TTC549 (cell line): ENCODE data around the gene AHCYL1.

Experiments used
- FAIRE-seq: peaks from 2 replicates; lab custom pipeline; 2012; peaks lifted over from hg19 to GRCh38; lab: Jason Lieb, UNC

AHCYL1 gene

DNA sequence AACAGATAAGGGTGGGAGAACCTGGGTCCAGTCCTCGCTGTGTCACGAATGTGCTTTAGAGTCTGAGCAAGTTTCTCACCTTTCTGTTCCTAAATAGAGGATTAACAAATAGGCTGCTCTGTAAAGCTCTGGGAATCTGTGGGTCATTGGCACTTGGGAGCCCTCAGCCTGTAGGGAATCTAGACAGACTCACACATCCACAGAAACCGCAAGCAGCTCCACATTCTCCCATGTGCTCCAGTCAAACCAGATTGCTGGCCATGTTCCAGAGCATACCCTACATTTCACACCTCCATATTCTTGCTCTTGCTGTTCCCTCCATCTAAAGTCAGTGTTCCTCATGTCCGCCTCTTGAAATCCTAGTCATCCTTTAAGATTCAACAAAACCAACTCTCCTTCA lies 7.8 kb upstream of the AHCYL1 start:
- no peak for FAIRE-seq

GRCh38 chr1:109977225-109977624 lies 7.3 kb upstream of the AHCYL1 start:
- no peak for FAIRE-seq

- no peak for FAIRE-seq
These were observed 6.7 kb upstream of the AHCYL1 start for GRCh38 chr1:109977657-109978378.

DNA sequence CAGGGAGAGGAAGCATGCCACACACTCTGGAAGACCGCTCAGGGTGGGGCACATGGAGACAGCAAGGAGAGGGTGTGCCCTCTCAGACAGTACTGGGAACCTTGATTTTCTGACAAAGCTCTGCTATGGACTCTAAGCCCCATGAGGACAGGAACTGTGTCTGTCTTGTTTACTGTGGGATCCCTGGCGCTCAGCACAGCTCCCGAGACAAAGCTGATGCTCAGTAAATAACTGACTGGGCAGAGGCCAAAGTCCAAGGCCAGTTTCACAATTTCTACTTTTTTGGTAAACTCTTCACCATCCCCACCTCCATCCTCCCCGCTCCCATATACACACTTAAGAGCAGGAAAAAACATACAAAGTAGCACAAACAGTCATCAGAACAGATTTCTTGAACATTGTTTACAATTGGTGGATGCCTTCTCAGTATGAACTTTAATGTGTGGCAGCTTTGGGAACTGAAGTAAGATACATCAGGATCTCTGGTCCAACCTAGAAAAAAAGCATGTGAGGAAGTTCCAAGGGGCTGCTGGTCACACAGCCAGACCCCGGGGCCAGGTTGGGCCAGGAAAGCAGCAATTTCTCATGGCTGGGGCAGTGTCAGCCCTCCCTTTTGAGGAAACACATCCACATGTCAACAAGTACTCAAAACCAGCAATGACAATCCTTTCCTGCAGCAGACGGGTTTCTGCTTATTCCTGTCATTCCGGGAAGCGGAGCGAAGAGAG lies 5.6 kb upstream of the AHCYL1 start:
- no peak for FAIRE-seq

DNA sequence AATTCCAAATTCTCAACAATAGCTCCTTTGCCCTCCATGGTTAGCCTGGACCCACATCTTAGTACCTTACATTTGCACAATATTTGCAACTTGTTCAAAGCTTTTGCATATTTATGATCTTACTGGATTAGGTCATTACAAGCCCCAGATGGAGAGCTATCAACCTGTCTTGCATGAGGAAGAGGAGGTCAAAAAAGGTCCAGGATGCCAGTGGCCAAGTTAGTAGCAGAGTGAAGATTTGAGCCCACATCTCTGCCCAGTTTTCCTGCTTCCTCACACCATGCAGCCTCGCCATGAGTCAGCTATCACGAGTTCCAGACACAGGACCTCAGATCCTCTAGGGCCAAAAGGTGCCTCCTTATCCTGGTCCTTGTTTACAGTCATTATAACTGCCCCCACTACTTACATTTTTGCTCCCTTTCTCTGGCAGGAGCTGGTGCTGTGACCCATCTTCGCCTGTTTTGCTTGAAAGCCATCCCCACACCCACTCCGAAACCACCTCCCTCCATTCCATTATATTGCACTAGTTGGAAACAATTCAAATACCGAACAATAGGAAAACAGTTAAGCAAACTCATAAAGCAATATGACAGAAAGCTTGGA lies 5.0 kb upstream of the AHCYL1 start:
- FAIRE-seq: no peak

- no peak for FAIRE-seq
These were observed 4.1 kb upstream of the AHCYL1 start for GRCh38 chr1:109980324-109981003.

DNA sequence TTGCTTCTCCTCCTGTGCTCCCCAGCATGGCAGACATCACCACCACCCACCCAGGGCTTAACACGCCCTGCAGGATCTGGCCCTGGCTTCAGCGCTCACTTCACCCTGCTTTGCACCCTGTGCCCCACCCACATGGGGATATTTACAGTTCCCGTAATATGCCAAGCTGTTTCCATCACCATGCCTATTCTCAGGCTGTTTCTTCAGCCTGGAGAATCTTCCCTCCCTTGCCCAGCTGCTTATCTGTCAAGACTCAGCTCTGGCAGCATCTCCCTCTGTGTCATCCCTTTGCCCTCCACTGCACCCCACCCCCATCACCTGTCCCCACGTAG lies 3.6 kb upstream of the AHCYL1 start:
- no peak for FAIRE-seq

- FAIRE-seq: no peak
These were observed 980 bp upstream of the AHCYL1 start for GRCh38 chr1:109983380-109984189.

DNA sequence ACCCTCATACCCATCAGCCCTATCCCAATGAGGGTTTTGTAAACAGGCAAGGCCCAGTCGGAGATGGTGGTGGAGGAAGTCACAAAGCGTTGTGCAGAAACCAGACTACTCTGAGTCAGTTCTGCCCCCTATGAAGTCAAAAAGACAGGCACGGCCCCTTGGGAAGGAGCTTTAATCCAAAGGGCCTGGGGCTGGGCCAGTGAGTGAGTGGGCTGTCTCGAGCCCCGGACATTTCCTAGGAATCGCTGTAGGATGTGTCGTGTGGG lies 442 bp upstream of the AHCYL1 start:
- FAIRE-seq: no peak

DNA sequence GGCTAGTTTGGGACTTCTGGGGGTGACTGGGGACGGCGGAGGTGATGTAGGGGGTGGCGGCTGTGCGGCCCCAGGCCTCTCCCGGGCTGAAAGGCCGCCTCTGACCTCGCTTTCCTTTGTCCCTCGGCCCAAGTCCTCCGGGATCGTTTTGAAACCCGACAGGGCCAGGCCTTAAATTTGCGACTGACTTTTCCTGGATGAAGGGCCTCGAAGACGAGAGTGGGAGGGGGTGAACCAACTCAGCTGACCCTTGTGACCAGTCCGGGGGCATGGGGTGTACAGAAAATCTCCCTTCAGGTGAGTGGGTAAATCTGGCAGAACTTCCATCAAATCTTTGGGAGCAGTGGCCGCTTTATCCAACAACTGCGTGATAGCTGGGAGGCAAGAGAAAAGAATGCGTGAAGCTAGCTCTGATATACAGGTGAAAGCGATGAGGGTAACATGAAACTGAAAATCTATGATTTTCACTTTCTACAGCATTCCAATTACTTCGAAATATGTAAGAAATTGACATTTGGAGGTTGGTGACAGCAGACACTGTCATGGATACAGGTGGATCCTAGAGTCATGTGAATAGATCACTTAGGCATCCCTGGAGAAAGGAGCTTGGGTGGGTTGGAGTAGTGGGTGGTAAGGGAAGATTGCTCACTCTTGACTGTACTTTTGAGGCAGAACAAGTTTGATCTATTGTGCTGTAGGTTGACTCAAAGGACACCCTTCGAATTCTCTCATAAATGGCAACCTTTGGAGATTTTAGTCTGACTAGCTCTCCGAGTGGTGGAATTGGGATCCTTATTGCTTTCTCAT lies 885 bp downstream of the AHCYL1 start:
- FAIRE-seq: no peak

DNA sequence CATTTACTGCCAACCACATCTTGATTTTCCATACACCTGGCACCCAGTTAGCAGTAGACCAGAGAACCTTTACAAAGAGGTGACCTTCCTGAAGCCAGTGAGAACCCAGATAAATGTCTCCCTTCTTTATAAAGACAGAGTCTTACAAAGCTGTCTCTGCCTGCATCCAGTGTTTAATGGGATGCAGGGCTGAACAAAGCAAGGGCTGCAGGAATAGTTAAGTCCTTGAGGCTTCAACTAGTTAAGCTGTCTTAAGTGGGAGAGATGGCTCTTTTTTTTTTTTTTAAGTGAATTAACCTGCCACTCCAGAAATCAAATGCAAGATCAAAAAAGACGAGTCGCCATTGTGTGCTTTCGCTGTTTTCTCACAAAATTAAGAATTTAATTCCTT lies 1.5 kb downstream of the AHCYL1 start:
- FAIRE-seq: no peak

DNA sequence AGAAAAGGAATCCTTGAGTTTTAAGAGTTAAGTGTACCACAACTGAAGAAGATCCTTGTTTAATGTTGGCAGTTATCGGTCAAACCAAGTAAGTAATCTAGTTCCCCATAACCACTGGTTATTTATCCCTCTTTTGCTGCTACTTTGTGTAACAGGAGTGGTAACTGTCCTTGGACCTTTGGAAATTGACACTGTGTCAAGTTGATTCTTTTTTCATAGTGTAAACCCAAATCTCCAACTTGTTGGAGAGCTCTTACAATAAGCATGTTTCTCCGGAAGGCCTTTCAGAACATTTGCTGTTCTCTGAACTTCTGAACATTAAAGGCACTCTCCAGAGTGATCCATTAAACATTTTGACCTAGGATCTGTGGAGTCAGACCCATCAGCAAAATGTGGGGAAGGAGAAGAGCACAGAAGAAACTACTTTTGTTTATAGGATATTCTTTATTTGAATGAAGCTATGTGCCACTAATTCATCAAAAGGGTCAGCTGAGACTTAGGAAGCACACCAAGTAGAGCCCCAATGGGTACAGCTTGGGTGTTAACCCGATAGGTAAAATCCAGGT lies 3.9 kb downstream of the AHCYL1 start:
- FAIRE-seq: no peak

- FAIRE-seq: no peak
These were observed 5.1 kb downstream of the AHCYL1 start for GRCh38 chr1:109989506-109990301.

- no peak for FAIRE-seq
These were observed 5.7 kb downstream of the AHCYL1 start for GRCh38 chr1:109990302-109990653.

GRCh38 chr1:109991400-109991925 lies 6.9 kb downstream of the AHCYL1 start:
- FAIRE-seq: no peak

DNA sequence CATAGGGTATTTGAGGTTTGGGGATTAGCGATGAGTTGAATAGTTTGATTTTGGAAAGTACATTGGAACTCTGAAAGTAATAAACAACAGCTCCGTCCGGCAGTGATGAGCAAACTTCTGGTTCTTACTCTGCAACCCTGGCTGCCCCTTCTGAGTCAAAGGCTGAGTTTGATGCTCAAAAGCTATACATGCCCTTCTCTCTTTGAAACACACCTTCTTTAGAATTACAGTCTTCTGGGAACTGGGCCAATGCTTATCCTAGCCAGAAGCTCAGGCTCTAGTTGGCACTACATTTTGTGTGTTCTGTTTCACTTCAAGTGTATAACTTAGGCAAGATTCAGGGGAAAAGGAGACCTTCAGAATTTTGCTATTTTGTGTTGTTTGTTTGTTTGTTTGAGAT lies 9.3 kb downstream of the AHCYL1 start:
- no peak for FAIRE-seq

DNA sequence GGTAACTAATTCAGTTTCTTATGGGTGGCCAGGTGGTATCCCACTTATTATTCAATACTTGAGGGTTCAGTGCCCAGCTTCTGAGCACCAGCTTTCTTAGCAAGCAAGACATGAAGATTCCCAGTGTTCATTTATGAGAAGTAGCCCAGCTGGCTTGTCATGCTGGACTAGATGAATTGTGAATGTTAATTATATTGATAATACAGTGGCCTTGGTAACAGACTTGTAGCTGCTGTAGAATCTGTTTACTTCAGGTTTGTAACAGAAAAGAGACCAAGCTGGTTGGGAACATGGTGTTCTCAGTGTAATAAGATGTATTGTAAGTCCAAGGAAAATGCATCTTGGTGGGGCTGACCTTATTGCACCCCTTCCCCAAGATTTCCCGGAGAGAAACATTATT lies 10.1 kb downstream of the AHCYL1 start:
- no peak for FAIRE-seq

DNA sequence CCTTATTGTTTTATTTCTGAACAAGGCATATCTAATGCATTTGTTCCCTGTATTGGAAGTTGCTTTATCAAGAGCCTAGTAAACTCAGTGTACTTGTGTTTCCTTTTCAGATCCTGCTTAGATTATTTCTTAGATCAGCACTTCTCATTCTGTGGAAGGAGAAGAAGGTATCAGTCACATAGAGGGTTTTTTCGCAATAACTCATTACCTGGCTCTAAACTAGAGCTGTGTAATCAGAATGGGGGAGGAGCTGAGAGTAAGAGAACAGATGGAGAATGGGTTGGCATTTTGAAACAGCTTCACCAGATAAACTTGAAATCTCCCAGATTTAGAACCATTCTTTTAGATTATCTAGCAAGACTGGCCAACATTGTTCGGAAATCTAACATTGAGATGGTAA lies 11.0 kb downstream of the AHCYL1 start:
- no peak for FAIRE-seq

- FAIRE-seq: no peak
These were observed 11.9 kb downstream of the AHCYL1 start for GRCh38 chr1:109996476-109996875.

GRCh38 chr1:109997204-109997866 lies 12.8 kb downstream of the AHCYL1 start:
- no peak for FAIRE-seq
